ENCODE data around the gene ADH4.
"Not testable (repeated sequence)": the region's sequence is repeated elsewhere in the genome, so short reads cannot be mapped to it uniquely, and the experiment has no call there.

The ADH4 gene

DNA sequence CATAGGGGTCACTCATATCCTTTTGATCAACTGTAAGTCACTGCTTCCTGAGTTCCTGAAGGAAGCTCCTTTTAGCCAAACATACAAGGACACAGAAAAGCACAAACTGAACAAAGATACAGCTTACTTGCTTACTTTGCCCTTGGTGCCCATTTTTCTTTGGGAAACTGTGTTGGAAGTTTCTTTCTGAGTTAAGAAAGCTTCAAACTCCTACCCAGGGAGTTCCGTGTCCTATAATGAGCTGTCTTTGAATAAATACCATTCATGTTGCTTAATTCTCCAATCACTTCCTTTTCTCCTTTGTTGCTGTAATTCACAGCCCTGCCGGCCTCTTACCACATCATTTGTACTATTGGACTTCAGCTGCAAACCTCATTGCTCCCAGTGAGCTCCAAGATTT, at the start of gene ADH4:
ADH4 (minus strand) TSS at position 228 of the 400 bp plus-strand sequence; CDS start at position 153, 75 bp downstream.
- peak; percentile 22 to 53 for DNase-seq

DNA sequence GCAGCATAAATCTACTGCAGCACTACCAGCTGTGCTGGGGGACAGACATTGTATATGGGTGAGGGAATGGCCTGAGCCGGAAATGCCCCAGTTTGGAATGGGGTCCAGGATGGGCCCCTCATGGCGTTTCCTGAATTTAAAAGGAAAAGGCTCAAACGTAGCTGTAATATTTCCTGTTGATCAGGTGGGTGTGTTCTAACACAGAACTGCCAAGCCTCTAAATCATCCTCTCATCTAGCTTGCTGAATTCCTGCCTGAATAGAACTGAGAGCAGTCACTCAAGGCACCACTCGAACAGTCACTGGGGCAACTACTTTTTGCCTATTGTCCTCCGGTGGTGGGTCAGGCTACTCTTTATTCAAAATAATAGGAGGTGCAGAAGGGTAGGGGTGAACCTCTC, 46.2 kb upstream of the ADH4 start:
- no peak for DNase-seq

DNA sequence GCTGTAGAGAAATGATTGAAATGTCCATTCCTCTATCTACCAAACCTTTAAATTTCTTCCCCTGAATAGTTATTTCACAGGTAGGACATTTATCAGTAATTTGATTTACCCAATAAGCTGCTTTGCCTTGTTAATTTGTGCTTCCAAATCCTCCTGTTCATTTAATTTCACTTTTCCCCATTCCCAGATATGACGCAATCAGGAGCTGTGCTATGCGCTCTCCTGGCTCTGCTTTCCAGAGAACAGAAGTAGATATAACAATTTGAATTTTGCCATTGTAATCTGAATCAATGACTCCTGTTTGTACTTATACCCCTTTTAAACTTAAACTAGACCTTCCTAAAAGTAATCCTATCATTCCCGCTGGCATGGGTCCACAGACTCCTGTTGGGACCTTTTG, 45.8 kb upstream of the ADH4 start:
- not testable (repeated sequence) for DNase-seq

DNA sequence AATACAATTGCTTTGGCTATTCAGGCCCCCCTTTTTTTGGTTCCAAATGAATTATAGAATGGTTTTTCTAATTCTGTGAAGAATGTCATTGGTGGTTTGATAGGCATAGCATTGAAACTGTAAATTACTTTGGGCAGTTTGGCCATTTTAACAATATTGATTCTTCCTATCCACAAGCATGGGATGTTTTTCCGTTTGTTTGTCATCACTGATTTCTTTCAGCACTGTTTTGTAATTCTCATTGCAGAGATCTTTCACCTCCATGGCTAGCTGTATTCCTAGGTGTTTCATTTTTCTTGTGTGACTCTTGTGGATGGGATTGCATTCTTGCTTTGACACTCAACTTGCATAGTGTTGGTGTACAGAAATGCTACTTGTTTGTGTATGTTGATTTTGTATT, 41.9 kb upstream of the ADH4 start:
- no peak for DNase-seq

DNA sequence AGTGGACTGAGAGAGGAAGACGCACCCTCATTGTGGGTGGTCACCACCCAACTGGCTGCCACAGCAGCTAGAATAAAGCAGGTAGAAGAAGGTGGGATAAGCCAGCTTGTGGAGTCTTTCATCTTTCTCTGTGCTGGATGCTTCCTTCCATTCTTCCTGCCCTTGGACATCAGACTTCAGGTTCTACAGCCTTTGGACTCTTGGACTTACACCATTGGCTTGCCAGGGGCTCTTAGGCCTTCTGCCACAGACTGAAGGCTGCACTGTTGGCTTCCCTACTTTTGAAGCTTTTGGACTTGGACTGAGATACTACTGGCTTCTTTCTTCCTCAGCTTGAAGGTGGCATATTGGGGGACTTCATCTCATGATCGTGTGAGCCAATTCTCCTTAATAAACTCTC, 41.5 kb upstream of the ADH4 start:
- no peak for DNase-seq

DNA sequence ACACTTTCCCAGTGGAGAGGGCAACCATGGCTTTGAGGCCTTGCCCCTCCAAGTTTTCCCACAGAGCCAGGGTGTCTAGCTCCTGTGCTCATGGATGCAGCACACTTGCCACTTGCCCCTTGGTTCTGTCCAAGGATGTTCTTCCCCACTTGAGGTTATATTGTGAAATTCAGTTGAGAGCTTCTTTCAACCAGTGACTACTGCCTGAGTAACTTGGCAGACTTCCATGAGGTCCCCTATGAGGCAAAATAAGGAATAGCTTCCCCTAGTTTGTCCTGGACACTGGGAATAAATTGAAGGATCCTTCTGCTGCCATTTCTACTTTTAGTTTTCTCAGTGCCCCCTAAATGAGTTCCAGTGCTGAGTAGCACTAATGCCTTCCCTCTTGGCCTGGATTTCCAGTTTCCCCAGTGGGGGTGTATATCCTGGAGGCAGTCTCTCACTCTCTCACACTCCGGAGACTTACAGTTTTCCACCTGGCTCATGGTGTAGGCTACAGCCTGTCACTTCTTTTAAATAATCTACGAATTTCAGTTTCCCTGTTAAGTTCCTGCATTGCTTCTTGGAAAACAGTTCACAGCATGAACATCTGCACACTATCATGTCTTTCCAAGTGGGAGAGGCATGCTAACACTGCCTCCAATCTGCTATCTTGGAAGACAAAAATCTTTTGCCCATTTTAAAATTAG, 36.4 kb upstream of the ADH4 start:
- DNase-seq = no peak

DNA sequence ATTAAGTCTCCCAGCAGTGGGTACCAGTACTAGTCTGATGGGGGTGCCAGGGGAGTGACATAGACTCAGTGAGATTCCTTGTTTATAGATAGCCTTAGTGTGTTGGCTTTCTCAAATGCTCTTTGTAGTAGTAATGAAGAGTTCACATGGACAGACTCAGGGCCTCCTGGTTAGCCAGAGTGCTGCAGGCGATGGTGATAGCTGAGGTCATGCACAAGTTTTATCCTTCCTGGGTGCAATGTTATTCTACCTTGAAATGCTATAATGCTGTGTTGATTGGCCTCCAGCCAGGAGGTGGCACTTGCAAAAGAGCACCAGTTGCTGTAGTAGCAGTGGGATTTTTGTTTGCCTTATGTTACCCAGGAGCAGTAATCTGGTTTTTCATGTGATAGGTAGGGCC, 35.5 kb upstream of the ADH4 start:
- DNase-seq = no peak

DNA sequence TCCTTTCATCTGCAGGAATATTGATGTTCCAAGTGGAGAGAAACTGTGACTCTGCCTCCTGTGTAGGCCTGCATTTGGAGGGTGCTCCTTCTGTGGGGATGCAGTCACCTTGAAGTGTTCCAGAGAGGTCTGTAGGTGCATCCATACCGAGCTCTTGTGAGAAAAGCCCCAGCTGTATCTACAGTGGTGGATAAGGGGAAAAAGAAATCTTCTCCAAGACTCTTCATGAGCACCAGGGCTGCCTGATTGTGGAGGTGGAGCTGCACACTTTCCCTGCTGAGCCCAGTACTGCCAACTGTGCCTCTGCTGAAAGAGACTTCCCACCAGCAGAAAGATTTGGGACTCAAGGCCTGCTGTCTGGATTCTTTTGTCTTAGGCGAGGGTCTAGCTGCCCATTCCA, 35.1 kb upstream of the ADH4 start:
- no peak for DNase-seq

DNA sequence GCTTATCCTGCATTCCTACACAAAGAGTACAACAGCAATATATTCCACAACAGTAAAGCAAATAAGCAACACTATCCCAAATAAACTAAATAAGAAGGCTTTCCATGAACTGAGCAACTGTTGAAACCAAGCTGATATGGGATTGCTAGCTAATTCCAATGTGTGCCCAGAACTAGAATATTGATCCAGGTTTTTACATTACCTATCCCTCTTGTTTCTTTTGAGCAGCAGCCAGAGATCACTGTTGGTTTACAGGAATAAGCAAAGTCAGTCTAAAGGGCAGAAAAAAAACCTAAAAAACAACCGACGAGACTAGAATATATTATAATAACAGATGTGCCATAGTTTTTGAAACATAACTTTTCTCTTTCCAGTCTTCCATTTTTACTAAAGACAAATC, 22.4 kb upstream of the ADH4 start:
- no peak for DNase-seq

DNA sequence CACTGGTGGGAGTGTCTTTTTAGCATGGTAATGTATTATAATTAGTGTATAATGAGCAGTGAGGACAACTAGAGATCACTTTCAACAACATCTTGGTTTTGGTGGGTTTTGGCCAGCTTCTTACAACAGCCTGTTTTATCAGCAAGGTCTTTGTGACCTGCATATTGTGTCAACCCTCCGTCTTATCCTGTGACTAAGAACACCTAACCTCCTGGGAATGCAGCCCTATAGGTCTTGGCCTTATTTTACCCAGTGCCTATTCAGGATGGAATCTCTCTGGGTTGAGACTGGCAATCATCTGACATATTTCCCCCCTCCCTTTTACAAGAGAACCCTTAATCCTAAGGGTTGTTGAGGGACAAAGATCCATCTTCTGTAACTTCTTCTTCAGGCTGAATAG, 21.9 kb upstream of the ADH4 start:
- DNase-seq = no peak

DNA sequence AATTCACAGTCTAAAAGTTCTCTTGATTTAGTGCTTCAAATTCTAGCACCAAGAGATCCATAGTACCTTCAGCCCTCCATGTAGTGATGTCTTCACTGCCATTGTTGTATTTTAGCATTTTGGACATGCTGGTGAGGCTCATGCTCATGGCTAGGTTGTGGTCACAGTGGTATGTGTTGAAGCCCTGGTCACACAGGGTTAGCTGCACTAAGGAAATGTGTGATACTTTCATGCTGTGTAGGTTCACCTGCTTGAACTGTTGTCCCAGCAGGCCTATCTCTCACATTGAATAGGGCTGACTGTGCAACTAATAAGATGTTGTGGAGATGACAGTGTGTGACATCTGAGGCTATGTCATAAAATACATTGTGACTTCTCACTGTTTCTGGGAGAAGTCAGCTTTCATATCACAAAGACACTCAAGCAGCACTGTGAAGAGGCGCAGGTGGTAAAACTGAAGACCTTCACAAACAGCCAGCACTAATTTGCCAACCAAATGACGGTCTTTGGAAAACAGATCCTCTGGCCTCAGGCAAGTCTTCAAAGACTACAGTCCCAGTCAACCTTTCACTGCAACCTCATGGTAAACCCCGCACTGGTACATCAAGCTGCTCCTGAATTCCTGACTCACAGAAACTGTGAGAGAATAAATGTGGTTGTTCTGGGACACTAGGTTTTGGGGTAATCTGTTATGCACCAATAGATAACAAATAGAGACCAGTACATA, 17.4 kb upstream of the ADH4 start:
- DNase-seq = no peak

DNA sequence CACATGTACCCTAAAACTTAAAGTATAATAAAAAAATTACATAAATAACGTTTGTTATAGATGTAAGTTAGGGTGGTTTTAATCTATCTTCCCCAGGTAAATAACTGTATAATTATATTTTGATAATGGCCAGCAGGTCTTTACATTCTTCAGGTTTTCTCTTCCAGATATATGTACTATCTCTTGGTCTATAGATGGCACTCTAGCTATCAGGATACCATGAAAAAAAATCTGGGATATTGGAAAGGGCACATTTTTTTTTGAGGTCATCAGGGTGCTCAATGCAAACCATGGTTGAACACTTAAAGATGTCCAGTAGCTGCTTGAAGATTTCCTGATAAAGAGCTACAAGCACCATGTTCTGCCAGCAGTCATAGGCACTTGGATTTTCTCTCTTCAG, 15.6 kb upstream of the ADH4 start:
- DNase-seq = no peak

DNA sequence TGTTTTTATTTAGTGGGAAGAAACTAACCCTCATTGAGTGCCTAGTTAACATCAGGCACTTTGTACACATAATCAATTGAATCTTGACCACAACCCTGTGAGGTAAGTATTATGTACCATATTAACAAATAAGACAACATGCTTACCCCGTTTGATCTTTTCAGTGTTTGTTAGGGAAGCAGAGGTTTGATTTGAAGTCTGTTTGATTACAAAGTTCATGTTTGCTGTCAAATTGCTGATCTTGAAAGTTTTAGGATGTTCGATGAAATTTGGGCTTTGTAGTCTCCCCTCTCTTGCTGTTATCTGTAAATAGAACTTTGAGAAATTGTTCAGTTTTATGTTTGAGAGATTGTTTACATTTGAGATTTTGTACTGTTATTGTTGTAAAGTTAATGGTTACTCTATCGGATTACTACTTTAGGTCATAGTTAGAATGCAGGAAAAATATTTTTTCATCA, 13.4 kb upstream of the ADH4 start:
- no peak for DNase-seq

DNA sequence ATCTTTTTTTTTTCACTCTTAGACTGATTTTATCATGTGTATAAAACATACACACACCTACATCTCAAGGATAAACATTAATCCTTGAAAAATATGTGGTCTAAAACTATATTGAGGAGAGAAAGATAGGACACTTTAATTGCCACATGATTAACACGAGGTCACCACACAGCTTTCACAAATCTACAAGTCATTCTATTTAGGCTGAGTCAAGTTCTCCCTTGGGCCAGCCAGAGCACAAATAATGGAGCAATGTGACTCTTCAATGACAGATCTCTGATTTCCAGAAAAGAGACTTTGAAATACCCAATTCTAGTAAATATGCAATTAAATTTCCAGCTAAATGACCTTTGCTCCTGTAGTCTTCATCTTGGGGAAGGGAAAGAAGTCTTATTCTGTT, 12.9 kb upstream of the ADH4 start:
- DNase-seq = no peak

DNA sequence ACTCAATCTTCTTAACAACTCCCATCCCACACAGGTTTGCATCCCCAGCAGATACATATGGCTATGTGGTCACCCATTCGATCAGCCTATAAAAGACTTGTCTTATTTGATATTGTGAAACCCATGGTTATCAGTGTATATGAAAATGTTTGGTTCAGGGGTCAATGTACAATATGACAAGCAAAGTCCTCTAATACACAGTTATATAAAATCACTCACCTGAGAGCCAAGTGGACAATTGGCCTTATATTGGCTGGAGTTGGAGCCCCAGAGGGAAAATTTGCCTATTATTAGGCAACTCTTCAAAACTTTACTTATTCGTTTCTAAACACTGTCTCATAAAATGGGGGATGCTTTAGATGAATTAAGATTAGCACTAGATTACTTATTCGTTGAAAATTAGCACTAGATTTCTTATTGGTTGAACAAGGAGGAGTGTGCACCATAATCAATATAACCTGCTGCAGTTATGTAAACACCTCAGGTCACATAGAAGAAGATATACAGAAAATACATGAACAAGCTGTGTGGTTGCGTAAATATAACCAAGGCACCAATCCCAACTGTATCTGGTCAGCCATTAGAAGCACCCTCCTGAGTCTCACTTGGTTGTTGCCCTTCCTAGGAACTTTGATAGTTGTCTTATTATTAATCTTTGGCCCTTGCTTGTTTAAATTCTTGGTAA, 10.7 kb upstream of the ADH4 start:
- DNase-seq = no peak

DNA sequence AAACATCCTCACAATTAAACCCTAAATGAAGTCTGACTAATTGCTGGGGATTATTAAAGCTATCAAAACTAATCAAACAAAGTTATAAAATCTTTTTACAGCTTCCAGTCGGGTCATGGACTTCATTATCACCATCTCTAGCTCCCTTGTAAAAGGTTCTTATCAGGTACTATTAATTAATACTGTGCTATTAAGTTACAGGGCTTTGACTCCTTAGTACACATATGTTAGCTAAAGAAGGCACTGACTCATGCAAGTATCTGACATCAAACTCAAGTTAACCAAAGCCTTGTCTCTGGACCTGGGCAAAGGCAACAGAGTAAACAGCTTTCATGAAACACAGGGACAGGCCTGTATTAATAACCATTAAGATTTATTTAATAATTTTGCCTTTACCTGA, 7.9 kb upstream of the ADH4 start:
- DNase-seq = no peak

DNA sequence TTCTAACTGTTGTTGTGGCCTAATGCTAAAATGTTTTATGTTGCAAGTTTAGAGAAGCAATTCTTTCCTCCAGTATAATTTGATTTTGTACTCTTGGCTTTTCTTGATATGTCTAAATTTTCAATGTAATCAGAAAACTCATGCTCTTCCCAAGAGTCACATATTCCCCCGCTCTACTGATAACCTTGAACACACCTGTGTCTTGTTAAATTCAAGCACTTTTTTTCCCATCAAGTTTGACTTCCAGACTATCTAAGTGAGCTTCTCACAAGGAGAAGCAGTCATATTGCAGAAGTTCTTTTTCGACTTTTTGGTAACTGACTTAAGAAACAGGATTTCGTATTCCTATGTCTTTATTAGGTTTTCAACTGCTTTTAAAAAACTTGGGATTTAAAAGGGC, 7.4 kb upstream of the ADH4 start:
- DNase-seq = no peak

DNA sequence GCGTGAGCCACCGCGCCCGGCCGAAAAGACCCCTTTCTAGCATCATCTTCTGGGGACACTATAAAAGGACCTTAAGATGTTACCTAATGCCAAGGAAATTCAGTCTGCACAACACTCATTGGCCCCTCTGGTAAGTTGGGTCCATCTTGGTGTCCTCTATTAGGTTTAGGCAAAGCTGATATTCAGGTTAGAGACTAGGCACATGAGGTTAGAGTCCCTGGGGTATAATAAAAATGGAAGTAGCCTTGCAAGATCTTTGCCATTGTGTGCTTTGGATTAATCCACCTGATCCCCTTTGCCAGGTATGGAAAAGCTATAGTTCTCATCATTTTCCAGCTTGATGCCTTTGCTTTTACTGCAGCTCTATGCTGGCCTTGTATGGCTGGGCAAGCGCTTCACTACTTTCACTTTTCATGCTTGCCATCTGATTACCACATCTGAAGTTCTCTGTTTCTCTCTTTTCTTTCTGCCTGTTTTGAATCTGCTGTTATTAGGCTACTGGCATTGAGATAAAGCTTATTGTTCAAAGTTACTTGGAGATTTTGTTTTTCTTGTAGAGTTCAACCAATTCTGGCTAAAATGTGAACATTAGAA, 5.4 kb upstream of the ADH4 start:
- DNase-seq = no peak

DNA sequence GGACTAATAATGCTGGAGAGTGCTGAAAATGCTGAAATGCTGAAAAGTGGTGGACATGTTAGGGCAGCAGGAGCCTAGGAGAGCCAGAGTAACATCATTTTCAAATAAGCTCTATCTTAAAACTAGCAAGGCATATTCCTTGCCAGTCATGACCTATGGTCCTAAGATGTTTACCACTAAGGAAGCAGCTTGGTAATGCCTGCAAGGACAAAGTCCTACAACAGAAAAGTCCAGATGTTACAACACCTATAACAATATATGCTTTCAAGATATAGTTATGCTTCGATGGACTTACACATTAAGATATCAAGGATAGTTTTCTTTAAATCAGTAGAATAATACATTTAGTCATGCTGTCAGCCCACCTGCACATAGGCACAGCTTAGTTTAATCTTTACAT, 4.5 kb upstream of the ADH4 start:
- no peak for DNase-seq

DNA sequence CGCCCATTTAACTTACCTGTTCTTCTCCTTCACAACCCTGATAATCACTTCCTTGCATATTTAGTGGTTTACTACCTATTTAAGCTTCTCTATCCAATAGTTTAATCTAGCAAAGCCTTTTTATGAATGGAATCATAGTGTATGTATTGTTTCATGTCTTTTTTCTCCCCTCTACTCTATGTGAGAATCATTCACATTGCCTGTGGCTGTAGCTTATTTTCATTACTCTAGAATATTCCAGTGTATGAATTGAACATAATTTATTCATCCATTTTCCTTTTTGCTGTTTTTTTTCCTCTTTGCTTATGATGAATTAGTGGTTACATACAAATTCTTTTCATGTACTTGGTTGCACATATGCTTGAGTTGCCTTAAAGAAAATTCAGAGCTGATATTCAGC, 490 bp upstream of the ADH4 start:
- DNase-seq = no peak

DNA sequence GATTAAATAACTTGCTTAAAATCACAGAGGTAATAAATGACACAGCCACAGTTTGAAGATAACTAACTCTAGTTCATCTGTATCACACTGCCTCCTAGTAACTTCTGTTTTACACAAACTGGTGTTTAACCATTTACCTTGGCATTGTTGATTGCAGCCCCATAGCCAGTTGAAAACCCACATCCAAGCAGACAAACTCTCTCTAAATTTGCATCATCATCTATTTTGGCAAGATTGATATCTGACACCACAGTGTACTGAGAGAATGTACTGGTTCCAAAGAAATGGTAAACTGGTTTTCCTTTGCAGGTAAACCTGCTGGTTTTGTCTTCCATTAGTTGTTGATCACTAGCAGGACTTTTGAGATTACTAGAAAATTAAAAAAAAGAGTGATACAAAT, 7.8 kb downstream of the ADH4 start:
- DNase-seq = no peak

DNA sequence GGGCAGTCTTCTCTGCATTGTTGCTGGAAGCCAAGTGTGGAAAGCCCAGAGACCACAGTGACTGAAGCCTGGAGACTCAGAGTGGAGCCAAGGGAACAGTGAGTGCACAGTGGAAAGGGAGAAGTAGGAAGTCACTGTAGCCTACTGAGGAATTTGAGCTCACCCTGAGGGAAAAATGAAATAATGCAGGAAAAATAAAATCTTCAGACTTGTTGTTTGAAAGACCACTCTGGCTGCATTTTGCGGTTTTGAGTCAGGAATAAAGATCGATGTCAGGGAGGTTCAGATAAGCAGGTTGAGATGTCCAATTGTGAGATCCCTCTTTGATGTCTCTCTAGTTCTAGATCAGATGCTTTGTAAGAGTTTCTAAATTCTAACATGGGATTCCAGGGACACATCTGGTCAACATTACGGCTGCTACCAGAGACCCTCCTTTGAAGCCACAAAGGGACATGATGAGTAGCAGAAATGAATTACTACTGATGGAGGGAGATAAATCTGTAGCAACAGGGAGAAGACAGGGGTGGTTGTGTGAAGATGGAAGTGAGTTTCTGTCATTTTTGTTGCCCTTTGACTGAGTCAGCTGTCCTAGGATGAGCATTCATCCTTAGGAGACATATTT, 8.4 kb downstream of the ADH4 start:
- no peak for DNase-seq

DNA sequence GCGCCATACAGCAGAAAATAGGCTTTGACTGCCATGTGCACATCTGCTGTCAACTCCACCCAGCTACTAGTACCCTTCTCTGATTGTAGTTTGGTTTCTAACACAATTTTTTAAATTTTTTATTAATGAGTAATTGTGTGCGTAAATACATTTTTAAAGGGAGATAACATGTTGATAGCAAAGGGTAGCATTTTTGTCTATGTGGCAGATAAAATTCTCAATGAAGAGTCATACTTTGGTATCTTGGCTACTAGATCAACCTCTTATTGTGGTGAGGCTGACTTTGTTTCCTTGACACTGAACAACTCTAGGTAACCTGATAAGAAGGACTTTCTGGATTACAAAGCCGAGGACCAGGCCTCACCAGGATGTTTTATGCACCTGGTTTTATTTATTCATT, 9.5 kb downstream of the ADH4 start:
- DNase-seq = no peak

All from AML-193 (cell line).